ENCODE results near the gene CCDC85C. TPM values are rescaled to one million over a fixed set of nuclear protein-coding genes. Genes with fewer than 3 reads are reported as not detected.

Gene CCDC85C
- total RNA-seq, 1 experiment from 2014 or later = 33.2 TPM

DNA sequence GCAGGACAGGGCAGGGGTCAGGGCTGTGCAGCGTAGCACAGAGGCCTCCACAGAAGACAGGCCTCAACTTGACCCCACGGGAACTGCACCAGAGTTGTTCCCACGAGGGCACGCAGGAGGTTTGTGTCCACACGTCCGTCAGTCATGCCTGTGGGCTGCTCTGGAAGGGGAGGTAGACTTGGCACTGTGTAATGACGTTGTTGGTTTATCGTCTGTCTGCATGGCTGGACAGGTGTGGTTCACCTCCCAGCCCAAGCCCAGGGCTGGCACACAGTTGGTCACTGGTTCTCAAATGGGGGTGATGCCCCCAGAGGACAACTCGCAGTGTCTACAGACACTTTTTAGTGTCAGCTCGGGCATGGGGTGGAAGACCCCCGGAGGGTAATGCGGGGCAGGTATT, 77.0 kb downstream of the CCDC85C start:
- H3K4ac ChIP-seq (ENCODE audit: low read depth, low read length) = no peak overlapping the region
- H3K9me3 ChIP-seq (ENCODE audit: control insufficient read depth, low read depth, low read length) = no peaks in the 10 kb centered on the region
- H2BK15ac ChIP-seq (ENCODE audit: low read depth, low read length) = no peak overlapping the region
- no peak overlapping the region for H2BK120ac ChIP-seq (ENCODE audit: low read depth, low read length, poor library complexity, severe bottlenecking)
- H4K20me1 ChIP-seq (ENCODE audit: control insufficient read depth, insufficient read depth, insufficient read length) = no peaks in the 10 kb centered on the region
- no peak overlapping the region for H4K8ac ChIP-seq (replicated peaks; ENCODE audit: insufficient read length, low read depth, low read length)
- no peaks in the 10 kb centered on the region for H3K79me1 ChIP-seq (ENCODE audit: insufficient read depth, low read depth, low read length, poor library complexity, severe bottlenecking)
- no peak overlapping the region for H2BK5ac ChIP-seq (ENCODE audit: insufficient read length, low read length)
- no peak overlapping the region for H2BK20ac ChIP-seq (ENCODE audit: low read depth, low read length, poor library complexity, severe bottlenecking)
- no peak overlapping the region for H2BK12ac ChIP-seq (ENCODE audit: insufficient read length, low read depth, low read length)
- no peak overlapping the region for H4K5ac ChIP-seq (ENCODE audit: insufficient read length, low read depth, low read length)
- H2AK5ac ChIP-seq (ENCODE audit: insufficient read length, low read length) = no peak overlapping the region
- DNase-seq = no peak
- no peak overlapping the region for H4K91ac ChIP-seq (ENCODE audit: insufficient read length, low read depth, low read length)
- TF ChIP-seq, protein P1, sequence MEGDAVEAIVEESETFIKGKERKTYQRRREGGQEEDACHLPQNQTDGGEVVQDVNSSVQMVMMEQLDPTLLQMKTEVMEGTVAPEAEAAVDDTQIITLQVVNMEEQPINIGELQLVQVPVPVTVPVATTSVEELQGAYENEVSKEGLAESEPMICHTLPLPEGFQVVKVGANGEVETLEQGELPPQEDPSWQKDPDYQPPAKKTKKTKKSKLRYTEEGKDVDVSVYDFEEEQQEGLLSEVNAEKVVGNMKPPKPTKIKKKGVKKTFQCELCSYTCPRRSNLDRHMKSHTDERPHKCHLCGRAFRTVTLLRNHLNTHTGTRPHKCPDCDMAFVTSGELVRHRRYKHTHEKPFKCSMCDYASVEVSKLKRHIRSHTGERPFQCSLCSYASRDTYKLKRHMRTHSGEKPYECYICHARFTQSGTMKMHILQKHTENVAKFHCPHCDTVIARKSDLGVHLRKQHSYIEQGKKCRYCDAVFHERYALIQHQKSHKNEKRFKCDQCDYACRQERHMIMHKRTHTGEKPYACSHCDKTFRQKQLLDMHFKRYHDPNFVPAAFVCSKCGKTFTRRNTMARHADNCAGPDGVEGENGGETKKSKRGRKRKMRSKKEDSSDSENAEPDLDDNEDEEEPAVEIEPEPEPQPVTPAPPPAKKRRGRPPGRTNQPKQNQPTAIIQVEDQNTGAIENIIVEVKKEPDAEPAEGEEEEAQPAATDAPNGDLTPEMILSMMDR (conservative IDR thresholded peaks at IDR 0.05) = no peak
- no peak overlapping the region for H3K23ac ChIP-seq (ENCODE audit: insufficient read length, low read depth, low read length)
- no peak overlapping the region for H3K4me2 ChIP-seq (ENCODE audit: insufficient read depth, insufficient read length, low read length)
- Mint-ChIP-seq H3K27me3 (ENCODE audit: low read depth) (peaks cover 2% of the 10 kb centered on the region), H3K4me1 (peaks cover 68 to 83% of the 10 kb centered on the region in 2 experiments), H3K4me3 (no peak overlapping the region), H3K36me3 (ENCODE audit: insufficient read depth in 1 of 3, low read depth in 3 of 3) (peaks cover 0 to 7% (median 0%) of the 10 kb centered on the region in 3 experiments; a peak in 1 of 7 replicates), H3K9me3 (no peaks in the 10 kb centered on the region), H3K27ac (peak overlapping the region in 2 of 3 experiments; percentile 40 to 82; a peak in 4 of 7 replicates)
- peaks cover 13% of the 10 kb centered on the region; the same call in 1 of the 2 replicates for H3K4me1 ChIP-seq (ENCODE audit: insufficient read depth, low read length)
- no peak overlapping the region for H3K56ac ChIP-seq (ENCODE audit: insufficient read length, low read depth, low read length)
- no peak overlapping the region for H2AFZ ChIP-seq (ENCODE audit: low read length)
- no peaks in the 10 kb centered on the region for H3K79me2 ChIP-seq (ENCODE audit: insufficient read depth, low read length)
- no peaks in the 10 kb centered on the region for H3K23me2 ChIP-seq (ENCODE audit: insufficient read length, low read depth, low read length, poor library complexity, severe bottlenecking)
- H3K18ac ChIP-seq (ENCODE audit: insufficient read length, low read depth, low read length) = no peak overlapping the region
- no peak overlapping the region for H3K27ac ChIP-seq (ENCODE audit: insufficient read length, low read depth, low read length)
- no peak overlapping the region for H3T11ph ChIP-seq (ENCODE audit: low read length)
- H3K27me3 ChIP-seq (ENCODE audit: insufficient read depth, low read length) = no peaks in the 10 kb centered on the region
- no peak overlapping the region for H3K9ac ChIP-seq (ENCODE audit: extremely low read depth, insufficient read length, low read length)
- H3K14ac ChIP-seq (ENCODE audit: insufficient read depth, low read length) = no peak overlapping the region
- no CpG with 5 or more reads among the region's 12 CpGs for WGBS (ENCODE audit: extremely low coverage, insufficient read length, low lambda C conversion rate)
